Caco-2 (cell line): Measurements from ENCODE around the gene TRPC4. TPM values are rescaled to one million over a fixed set of nuclear protein-coding genes. Genes with fewer than 3 reads are reported as not detected.

Experiments
- BruUV-seq: library from RNA; stranded (reverse); fragments of 400-500 nt; replicated peaks from 2 replicates; lab custom pipeline; 2021; lab: Mats Ljungman, UMichigan
- CTCF ChIA-PET: fragments of 300-600 bp; sonication (Branson Sonifier 250); formaldehyde crosslinking; loops from one replicate; lab custom pipeline; 2022; ENCODE audit warnings: antibody characterized with exemption; lab: Charles Lee
- POLR2A ChIA-PET: fragments of 300-600 bp; sonication (Branson Sonifier 250); formaldehyde crosslinking; loops from one replicate; lab custom pipeline; 2022; ENCODE audit warnings: antibody characterized with exemption; lab: Charles Lee
- DNase-seq, 2 experiments: peaks; one replicate each; pipeline versions ENCODE4 v3.0.0 to v3.0.0-alpha.2; 2020 to 2022
- H3K27me3 ChIP-seq: replicated peaks from 2 replicates; pipeline ENCODE4 v1.6.0; 2011; ENCODE audit warnings: low read length; ENCODE audit not compliant: control insufficient read depth, insufficient read depth
- H3K36me3 ChIP-seq: 2 replicates; pipeline ENCODE4 v1.5.1; 2011; ENCODE audit warnings: low read length; ENCODE audit not compliant: control insufficient read depth, insufficient read depth
- H3K4me1 ChIP-seq: fragments of 250-450 bp; sonication (Bioruptor Pico); 2 replicates; pipeline ENCODE4 v1.5.1; 2020; ENCODE audit warnings: mild to moderate bottlenecking
- H3K4me3 ChIP-seq: 2 replicates; pipeline ENCODE4 v1.5.1; 2011; ENCODE audit warnings: low read depth, mild to moderate bottlenecking, control low read depth, low read length
- H3K9me3 ChIP-seq: fragments of 250-450 bp; sonication (Bioruptor Pico); 2 replicates; pipeline ENCODE4 v1.5.1; 2020; ENCODE audit warnings: mild to moderate bottlenecking, moderate library complexity
- H3K27ac Mint-ChIP-seq: one replicate; pipeline ENCODE4 v1.8.0; 2022; ENCODE audit warnings: mixed read lengths; ENCODE audit not compliant: unreplicated experiment
- H3K27me3 Mint-ChIP-seq: one replicate; pipeline ENCODE4 v1.8.0; 2022; ENCODE audit warnings: mixed read lengths; ENCODE audit not compliant: insufficient read depth, unreplicated experiment
- H3K36me3 Mint-ChIP-seq: one replicate; pipeline ENCODE4 v1.8.0; 2022; ENCODE audit warnings: mild to moderate bottlenecking, mixed read lengths; ENCODE audit not compliant: insufficient read depth, unreplicated experiment
- H3K4me1 Mint-ChIP-seq: one replicate; pipeline ENCODE4 v1.8.0; 2022; ENCODE audit warnings: low read depth, mixed read lengths; ENCODE audit not compliant: unreplicated experiment
- H3K4me3 Mint-ChIP-seq: one replicate; pipeline ENCODE4 v1.8.0; 2022; ENCODE audit warnings: mild to moderate bottlenecking, moderate library complexity, mixed read lengths; ENCODE audit not compliant: unreplicated experiment
- H3K9me3 Mint-ChIP-seq: one replicate; pipeline ENCODE4 v1.8.0; 2022; ENCODE audit warnings: mixed read lengths; ENCODE audit not compliant: unreplicated experiment
- intact Hi-C: fragments of 100-400 bp; cut with micrococcal nuclease; formaldehyde crosslinking; loops from one replicate; pipeline ENCODE4 v1.10.0; 2022; ENCODE audit not compliant: unreplicated experiment
- total RNA-seq: library from RNA; stranded (reverse); gene quantifications from 2 replicates; pipeline ENCODE4 v1.2.3, GENCODE V29; 2022
- TF ChIP-seq, protein P1 (sequence below), 2 experiments: fragments of 200-600 bp in 1 of 2; IDR thresholded peaks; 1 replicate in 1 of 2; 2 replicates in 1 of 2; pipeline versions ENCODE4 v1.5.1 to v1.8.0; 2011 to 2022; ENCODE audit warnings: antibody characterized with exemption in 1 of 2, control low read depth in 1 of 2, inconsistent platforms in 1 of 2, low read depth in 1 of 2, low read length in 1 of 2, mild to moderate bottlenecking in 1 of 2, moderate library complexity in 1 of 2; ENCODE audit not compliant: insufficient read depth in 1 of 2, severe bottlenecking in 1 of 2, unreplicated experiment in 1 of 2

Gene TRPC4
- total RNA-seq, 1 experiment from 2014 or later: not detected

GRCh38 chr13:37657134-37657533, 212.4 kb downstream of the TRPC4 start:
- intact Hi-C loops: no loop called here
- Histone ChIP-seq H3K9me3 (no peaks in the 10 kb centered on the region), H3K4me3 (no peak overlapping the region), H3K27me3 (no peaks in the 10 kb centered on the region), H3K4me1 (no peaks in the 10 kb centered on the region), H3K36me3 (no peaks in the 10 kb centered on the region)
- no peak for DNase-seq
- no peaks in the 10 kb centered on the region for H3K4me1 Mint-ChIP-seq
- ChIA-PET CTCF (no interaction called here), POLR2A (no interaction called here)
- peaks cover 8% of the 10 kb centered on the region for H3K27me3 Mint-ChIP-seq
- TF ChIP-seq, protein P1, sequence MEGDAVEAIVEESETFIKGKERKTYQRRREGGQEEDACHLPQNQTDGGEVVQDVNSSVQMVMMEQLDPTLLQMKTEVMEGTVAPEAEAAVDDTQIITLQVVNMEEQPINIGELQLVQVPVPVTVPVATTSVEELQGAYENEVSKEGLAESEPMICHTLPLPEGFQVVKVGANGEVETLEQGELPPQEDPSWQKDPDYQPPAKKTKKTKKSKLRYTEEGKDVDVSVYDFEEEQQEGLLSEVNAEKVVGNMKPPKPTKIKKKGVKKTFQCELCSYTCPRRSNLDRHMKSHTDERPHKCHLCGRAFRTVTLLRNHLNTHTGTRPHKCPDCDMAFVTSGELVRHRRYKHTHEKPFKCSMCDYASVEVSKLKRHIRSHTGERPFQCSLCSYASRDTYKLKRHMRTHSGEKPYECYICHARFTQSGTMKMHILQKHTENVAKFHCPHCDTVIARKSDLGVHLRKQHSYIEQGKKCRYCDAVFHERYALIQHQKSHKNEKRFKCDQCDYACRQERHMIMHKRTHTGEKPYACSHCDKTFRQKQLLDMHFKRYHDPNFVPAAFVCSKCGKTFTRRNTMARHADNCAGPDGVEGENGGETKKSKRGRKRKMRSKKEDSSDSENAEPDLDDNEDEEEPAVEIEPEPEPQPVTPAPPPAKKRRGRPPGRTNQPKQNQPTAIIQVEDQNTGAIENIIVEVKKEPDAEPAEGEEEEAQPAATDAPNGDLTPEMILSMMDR (IDR thresholded peaks at IDR 0.05; ENCODE audit: insufficient read depth in 1 of 2, low read depth in 1 of 2, low read length in 1 of 2, severe bottlenecking in 1 of 2, unreplicated experiment in 1 of 2): no peak
- BruUV-seq: no TSS peak
- no peaks in the 10 kb centered on the region for H3K9me3 Mint-ChIP-seq
- H3K36me3 Mint-ChIP-seq: no peaks in the 10 kb centered on the region
- H3K27ac Mint-ChIP-seq: no peak overlapping the region
- no peak overlapping the region for H3K4me3 Mint-ChIP-seq

DNA sequence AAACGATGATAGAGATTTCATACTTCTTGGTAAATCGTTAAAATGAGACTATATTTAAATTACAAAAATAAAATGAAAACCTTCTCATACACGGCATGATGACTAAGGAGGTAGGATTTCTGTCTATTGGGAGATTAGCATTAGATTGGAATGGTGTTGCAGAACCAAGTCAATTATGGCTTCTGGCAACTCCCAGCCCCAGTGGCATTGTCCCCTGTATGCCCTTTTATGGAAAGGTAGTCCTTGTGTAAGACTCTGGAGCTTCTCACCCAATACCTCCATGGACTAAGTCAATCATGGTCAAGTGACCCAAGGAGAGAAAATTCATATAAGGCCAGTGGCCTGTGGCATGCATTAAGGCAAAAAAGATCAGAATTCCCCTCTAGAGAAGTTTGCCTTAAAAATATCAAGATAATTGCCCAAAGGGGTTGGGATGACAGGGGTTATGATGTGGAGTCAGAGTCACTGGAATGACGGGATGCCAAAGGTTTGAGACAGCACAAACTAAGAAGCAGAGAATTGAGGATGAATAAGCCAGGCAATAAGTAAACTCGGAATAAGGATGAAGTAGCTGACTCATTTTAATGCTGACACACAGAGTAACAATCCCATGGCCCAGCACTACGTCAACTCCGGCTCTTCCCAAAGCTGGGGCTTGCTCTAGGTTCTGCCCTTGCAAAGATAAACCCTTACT, 213.2 kb downstream of the TRPC4 start:
- H3K4me1 ChIP-seq: no peaks in the 10 kb centered on the region
- Mint-ChIP-seq H3K4me1 (no peaks in the 10 kb centered on the region), H3K4me3 (no peak overlapping the region), H3K27ac (no peak overlapping the region), H3K36me3 (no peaks in the 10 kb centered on the region), H3K9me3 (no peaks in the 10 kb centered on the region), H3K27me3 (peaks cover 8% of the 10 kb centered on the region)
- H3K4me3 ChIP-seq: no peak overlapping the region
- ChIA-PET POLR2A (no interaction called here), CTCF (no interaction called here)
- TF ChIP-seq, protein P1 (IDR thresholded peaks at IDR 0.05; ENCODE audit: insufficient read depth in 1 of 2, low read depth in 1 of 2, low read length in 1 of 2, severe bottlenecking in 1 of 2, unreplicated experiment in 1 of 2): no peak
- intact Hi-C loops: no loop called here
- no peaks in the 10 kb centered on the region for H3K9me3 ChIP-seq
- BruUV-seq: no TSS peak
- H3K36me3 ChIP-seq: no peaks in the 10 kb centered on the region
- DNase-seq: no peak
- H3K27me3 ChIP-seq: no peaks in the 10 kb centered on the region

DNA sequence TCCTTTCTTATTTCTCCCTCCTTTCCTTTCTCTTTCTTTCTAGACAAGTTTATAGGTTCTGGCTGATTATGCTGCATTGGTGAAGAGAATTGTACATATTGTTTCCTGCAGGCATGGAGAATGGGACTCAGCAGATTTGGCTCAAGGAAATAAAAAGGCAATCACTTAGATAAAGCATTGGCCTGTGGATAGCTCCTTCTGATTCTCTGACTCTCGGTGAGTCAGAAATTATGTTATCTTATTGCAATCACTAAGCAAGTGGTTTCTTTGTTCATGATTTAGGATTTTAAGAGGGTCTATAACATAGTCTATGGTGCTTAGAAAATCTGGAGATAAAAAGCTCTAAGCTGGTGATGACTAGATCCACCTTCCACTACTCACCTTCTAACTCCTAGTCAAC, 217.0 kb downstream of the TRPC4 start:
- ChIA-PET POLR2A (no interaction called here), CTCF (no interaction called here)
- Mint-ChIP-seq H3K4me1 (no peaks in the 10 kb centered on the region), H3K4me3 (no peak overlapping the region), H3K27ac (no peak overlapping the region), H3K36me3 (no peaks in the 10 kb centered on the region), H3K27me3 (peaks cover 8% of the 10 kb centered on the region), H3K9me3 (no peaks in the 10 kb centered on the region)
- intact Hi-C loops: no loop called here
- Histone ChIP-seq H3K4me1 (no peaks in the 10 kb centered on the region), H3K27me3 (no peaks in the 10 kb centered on the region), H3K9me3 (no peaks in the 10 kb centered on the region), H3K4me3 (no peak overlapping the region), H3K36me3 (no peaks in the 10 kb centered on the region)
- TF ChIP-seq, protein P1 (IDR thresholded peaks at IDR 0.05; ENCODE audit: insufficient read depth in 1 of 2, low read depth in 1 of 2, low read length in 1 of 2, severe bottlenecking in 1 of 2, unreplicated experiment in 1 of 2): no peak
- no peak for DNase-seq
- BruUV-seq: no TSS peak
